Activated CD4-positive, alpha-beta T cell treated with anti-CD3 and anti-CD28 coated beads for 36 hours (primary cell): ENCODE measurements around the gene SAMD4A. TPM values are rescaled to one million over a fixed set of nuclear protein-coding genes. Genes with fewer than 3 reads are reported as not detected.

Experiments used
- ATAC-seq: fragments of 200-7000 bp; cut with Tn5 transposase; one replicate; pipeline ENCODE4 v1.10.0; 2021; ENCODE audit warnings: mild to moderate bottlenecking, moderate library complexity
- CTCF ChIA-PET: fragments of 350-600 bp; sonication (Branson Sonifier 250); formaldehyde crosslinking; loops from one replicate; lab custom pipeline; 2021; ENCODE audit warnings: antibody characterized with exemption; lab: Charles Lee
- POLR2A ChIA-PET: fragments of 350-600 bp; sonication (Branson Sonifier 250); formaldehyde crosslinking; loops from one replicate; lab custom pipeline; 2021; ENCODE audit warnings: antibody characterized with exemption, inconsistent platforms; lab: Charles Lee
- DNase-seq: peaks from one replicate; pipeline ENCODE4 v3.0.0-alpha.2; 2020
- H3K27ac Mint-ChIP-seq: one replicate; pipeline ENCODE4 v1.8.0; 2021; ENCODE audit warnings: mixed read lengths
- H3K27me3 Mint-ChIP-seq: one replicate; pipeline ENCODE4 v1.8.0; 2021; ENCODE audit warnings: mixed read lengths
- H3K36me3 Mint-ChIP-seq: one replicate; pipeline ENCODE4 v1.8.0; 2021; ENCODE audit warnings: low read depth, mixed read lengths
- H3K4me1 Mint-ChIP-seq: one replicate; pipeline ENCODE4 v1.8.0; 2021; ENCODE audit warnings: mixed read lengths
- H3K4me3 Mint-ChIP-seq: one replicate; pipeline ENCODE4 v1.8.0; 2021; ENCODE audit warnings: mild to moderate bottlenecking, moderate library complexity, mixed read lengths
- H3K9me3 Mint-ChIP-seq: one replicate; pipeline ENCODE4 v1.8.0; 2021; ENCODE audit warnings: low read depth, mixed read lengths
- intact Hi-C, 2 experiments: fragments of 100-400 bp; cut with DNase I in 1 of 2; cut with micrococcal nuclease in 1 of 2; formaldehyde crosslinking; loops; one replicate each; pipeline versions ENCODE4 v1.14.2 to v1.15.1; 2022 to 2024; cut with DNase I, micrococcal nuclease
- total RNA-seq, 2 experiments: library from RNA; stranded (reverse); gene quantifications; one replicate each; pipeline ENCODE4 v1.2.3, GENCODE V29; 2021

The SAMD4A gene
- total RNA-seq, 2 experiments from 2014 or later = 2.7 to 2.8 TPM

- ChIA-PET CTCF (interaction anchor here (0.7 kb wide), 1 partner anchor 10 kb away, joined by 3 read pairs; no protein-coding TSS in a partner anchor), POLR2A (no interaction called here)
- Mint-ChIP-seq H3K4me3 (no peak overlapping the region), H3K27ac (no peak overlapping the region), H3K4me1 (no peaks in the 10 kb centered on the region), H3K36me3 (peaks cover 22% of the 10 kb centered on the region), H3K9me3 (no peaks in the 10 kb centered on the region), H3K27me3 (no peaks in the 10 kb centered on the region)
- intact Hi-C loops = no loop called here
- DNase-seq (no peak), ATAC-seq (no peak)
Observed at GRCh38 chr14:54836231-54836630, 269.3 kb downstream of the SAMD4A start.

GRCh38 chr14:54837508-54838149 is 270.7 kb downstream of the SAMD4A start:
- Mint-ChIP-seq H3K4me1 (no peaks in the 10 kb centered on the region), H3K27ac (no peak overlapping the region), H3K36me3 (peaks cover 28% of the 10 kb centered on the region), H3K27me3 (no peaks in the 10 kb centered on the region), H3K4me3 (no peak overlapping the region), H3K9me3 (no peaks in the 10 kb centered on the region)
- CTCF ChIA-PET = interaction anchor here (0.6 to 1.1 kb wide), 2 partner anchors 9 to 54 kb away, joined by 3 read pairs; no protein-coding TSS in a partner anchor
- ATAC-seq (no peak), DNase-seq (no peak)
- intact Hi-C loops = no loop called here
- POLR2A ChIA-PET = interaction anchor here (0.6 kb wide), 2 partner anchors 30 to 195 kb away, joined by 5 to 7 read pairs; no protein-coding TSS in a partner anchor

GRCh38 chr14:54838931-54839512 is 272.1 kb downstream of the SAMD4A start:
- Mint-ChIP-seq H3K27me3 (no peaks in the 10 kb centered on the region), H3K4me1 (no peaks in the 10 kb centered on the region), H3K36me3 (peaks cover 29% of the 10 kb centered on the region), H3K4me3 (no peak overlapping the region), H3K9me3 (no peaks in the 10 kb centered on the region), H3K27ac (no peak overlapping the region)
- DNase-seq = no peak
- intact Hi-C loops = no loop called here
- CTCF ChIA-PET = no interaction called here
- ATAC-seq = no peak
- POLR2A ChIA-PET = no interaction called here

- no peaks in the 10 kb centered on the region for H3K27me3 Mint-ChIP-seq
- CTCF ChIA-PET = interaction anchor here (1.4 kb wide), 1 partner anchor 34 kb away, joined by 3 read pairs; no protein-coding TSS in a partner anchor
- ATAC-seq (no peak), DNase-seq (no peak)
- intact Hi-C loops = no loop called here
- H3K4me3 Mint-ChIP-seq = no peak overlapping the region
- H3K36me3 Mint-ChIP-seq = peaks cover 33% of the 10 kb centered on the region
- no peaks in the 10 kb centered on the region for H3K4me1 Mint-ChIP-seq
- no peaks in the 10 kb centered on the region for H3K9me3 Mint-ChIP-seq
- H3K27ac Mint-ChIP-seq = no peak overlapping the region
- POLR2A ChIA-PET = no interaction called here
Observed at GRCh38 chr14:54839701-54840119, 272.8 kb downstream of the SAMD4A start.

GRCh38 chr14:54840336-54840735 is 273.4 kb downstream of the SAMD4A start:
- ChIA-PET CTCF (interaction anchor here (1.4 kb wide), 1 partner anchor 34 kb away, joined by 3 read pairs; no protein-coding TSS in a partner anchor), POLR2A (no interaction called here)
- H3K4me3 Mint-ChIP-seq = no peak overlapping the region
- DNase-seq = no peak
- no peaks in the 10 kb centered on the region for H3K9me3 Mint-ChIP-seq
- no peaks in the 10 kb centered on the region for H3K27me3 Mint-ChIP-seq
- intact Hi-C loops = no loop called here
- no peak overlapping the region for H3K27ac Mint-ChIP-seq
- H3K36me3 Mint-ChIP-seq = peaks cover 33% of the 10 kb centered on the region
- no peaks in the 10 kb centered on the region for H3K4me1 Mint-ChIP-seq
- no peak for ATAC-seq

GRCh38 chr14:54840798-54841197 is 273.9 kb downstream of the SAMD4A start:
- H3K27me3 Mint-ChIP-seq = no peaks in the 10 kb centered on the region
- H3K9me3 Mint-ChIP-seq = no peaks in the 10 kb centered on the region
- DNase-seq (no peak), ATAC-seq (peak; percentile 61)
- no peak overlapping the region for H3K4me3 Mint-ChIP-seq
- H3K4me1 Mint-ChIP-seq = no peaks in the 10 kb centered on the region
- POLR2A ChIA-PET = no interaction called here
- H3K27ac Mint-ChIP-seq = no peak overlapping the region
- CTCF ChIA-PET = interaction anchor here (1.4 kb wide), 1 partner anchor 35 kb away, joined by 3 read pairs; no protein-coding TSS in a partner anchor
- intact Hi-C loops = no loop called here
- peaks cover 36% of the 10 kb centered on the region for H3K36me3 Mint-ChIP-seq

Other genes starting within 250 kb of the SAMD4A start
- 100 to 1,000 TPM in 1 of 2 experiments, 10 to 100 TPM in 1; 86.7 to 133 TPM for gene CDKN3, start 170.1 kb upstream of the SAMD4A start, total RNA-seq
- gene CNIH1, start 125.8 kb upstream of the SAMD4A start, total RNA-seq = 100 to 1,000 TPM in 1 of 2 experiments, 10 to 100 TPM in 1; 86.6 to 109 TPM
- 10 to 100 TPM; 28.9 to 37.3 TPM for gene GMFB, start 78.1 kb upstream of the SAMD4A start, total RNA-seq
- 10 to 100 TPM; 10.2 to 15.2 TPM for gene CGRRF1, start 57.2 kb upstream of the SAMD4A start, total RNA-seq